MCF 10A (cell line): ENCODE results near the gene CERS1. TPM values are rescaled to one million over a fixed set of nuclear protein-coding genes. Genes with fewer than 3 reads are reported as not detected.

ENCODE experiments used
- BruUV-seq: library from RNA; stranded (reverse); fragments of 400-500 nt; replicated peaks from 2 replicates; lab custom pipeline; 2021; lab: Mats Ljungman, UMichigan
- CTCF ChIA-PET: fragments of 300-600 bp; sonication (Branson Sonifier 250); formaldehyde crosslinking; extraction: SDS; loops from one replicate; lab custom pipeline; 2021; ENCODE audit warnings: antibody characterized with exemption, inconsistent platforms; lab: Yijun Ruan, JAX
- POLR2A ChIA-PET: fragments of 300-600, 350-650 bp; sonication (Branson Sonifier 250); formaldehyde crosslinking; extraction: SDS; loops from one replicate; lab custom pipeline; 2020; ENCODE audit warnings: antibody characterized with exemption, inconsistent platforms; lab: Yijun Ruan, JAX
- DNase-seq: peaks from one replicate; pipeline ENCODE4 v3.0.0-alpha.2; 2018; ENCODE audit not compliant: unreplicated experiment
- H3K27ac Mint-ChIP-seq: one replicate; pipeline ENCODE4 v1.8.0; 2022; ENCODE audit warnings: mild to moderate bottlenecking, low read depth, mixed read lengths; ENCODE audit not compliant: unreplicated experiment
- H3K27me3 Mint-ChIP-seq: one replicate; pipeline ENCODE4 v1.8.0; 2022; ENCODE audit warnings: mixed read lengths; ENCODE audit not compliant: insufficient read depth, unreplicated experiment
- H3K36me3 Mint-ChIP-seq: one replicate; pipeline ENCODE4 v1.8.0; 2022; ENCODE audit warnings: mild to moderate bottlenecking, moderate library complexity, mixed read lengths; ENCODE audit not compliant: insufficient read depth, unreplicated experiment
- H3K4me1 Mint-ChIP-seq: one replicate; pipeline ENCODE4 v1.8.0; 2022; ENCODE audit warnings: mixed read lengths; ENCODE audit not compliant: insufficient read depth, unreplicated experiment
- H3K4me3 Mint-ChIP-seq: one replicate; pipeline ENCODE4 v1.8.0; 2022; ENCODE audit warnings: mild to moderate bottlenecking, moderate library complexity, mixed read lengths; ENCODE audit not compliant: unreplicated experiment
- H3K9me3 Mint-ChIP-seq: one replicate; pipeline ENCODE4 v1.8.0; 2022; ENCODE audit warnings: mixed read lengths; ENCODE audit not compliant: unreplicated experiment
- CTCF ChIP-seq: fragments of 200-600 bp; IDR thresholded peaks from one replicate; pipeline ENCODE4 v1.8.0; 2022; ENCODE audit warnings: antibody characterized with exemption, mild to moderate bottlenecking; ENCODE audit not compliant: unreplicated experiment
- intact Hi-C: fragments of 100-400 bp; cut with micrococcal nuclease; formaldehyde crosslinking; loops from 2 replicates; pipeline ENCODE4 v1.14.1; 2022
- total RNA-seq: library from RNA; stranded (reverse); gene quantifications from 2 replicates; pipeline ENCODE4 v1.2.3, GENCODE V29; 2022

The CERS1 gene
- total RNA-seq, 1 experiment from 2014 or later, result not detected

- H3K27ac Mint-ChIP-seq, result no peak overlapping the region
- no peak overlapping the region for H3K4me3 Mint-ChIP-seq
- POLR2A ChIA-PET, result no interaction called here
- BruUV-seq, result TSS peak; percentile 6
- CTCF ChIA-PET, result no interaction called here
- no peak for DNase-seq
- H3K9me3 Mint-ChIP-seq, result no peaks in the 10 kb centered on the region
- intact Hi-C loops, result no loop called here
- no peak for TF ChIP-seq CTCF
- H3K36me3 Mint-ChIP-seq, result peaks cover 7% of the 10 kb centered on the region
- no peaks in the 10 kb centered on the region for H3K4me1 Mint-ChIP-seq
- peaks cover 19% of the 10 kb centered on the region for H3K27me3 Mint-ChIP-seq
Measured at GRCh38 chr19:18900700-18901481, 4.9 kb upstream of the CERS1 start.

- TF ChIP-seq CTCF, result no peak
- no peak for DNase-seq
- intact Hi-C loops, result no loop called here
- ChIA-PET CTCF (no interaction called here), POLR2A (no interaction called here)
- H3K4me3 Mint-ChIP-seq, result no peak overlapping the region
- no TSS peak for BruUV-seq
- H3K4me1 Mint-ChIP-seq, result no peaks in the 10 kb centered on the region
- H3K27ac Mint-ChIP-seq, result no peak overlapping the region
- H3K36me3 Mint-ChIP-seq, result peaks cover 7% of the 10 kb centered on the region
- H3K9me3 Mint-ChIP-seq, result no peaks in the 10 kb centered on the region
- H3K27me3 Mint-ChIP-seq, result peaks cover 20% of the 10 kb centered on the region
Measured at GRCh38 chr19:18899624-18900560, 3.9 kb upstream of the CERS1 start.

- ChIA-PET POLR2A (no interaction called here), CTCF (interaction anchor here (0.6 kb wide), 1 partner anchor 47 kb away, joined by 3 read pairs; no protein-coding TSS in a partner anchor)
- no peak for DNase-seq
- BruUV-seq, result no TSS peak
- H3K9me3 Mint-ChIP-seq, result no peaks in the 10 kb centered on the region
- no peak overlapping the region for H3K27ac Mint-ChIP-seq
- H3K36me3 Mint-ChIP-seq, result peaks cover 2% of the 10 kb centered on the region
- TF ChIP-seq CTCF, result no peak
- H3K4me1 Mint-ChIP-seq, result no peaks in the 10 kb centered on the region
- no peak overlapping the region for H3K4me3 Mint-ChIP-seq
- peaks cover 27% of the 10 kb centered on the region for H3K27me3 Mint-ChIP-seq
- intact Hi-C loops, result no loop called here
Measured at GRCh38 chr19:18898607-18899408, 2.9 kb upstream of the CERS1 start.
